ENCODE measurements around the gene DNAJC5. TPM values are rescaled to one million over a fixed set of nuclear protein-coding genes. Genes with fewer than 3 reads are reported as not detected.
A peak's percentile ranks its signal among the peaks of the same experiment; 100 is the strongest.

DNAJC5 gene
- total and polyA plus RNA-seq, 2 experiments from 2014 or later, result 9.4 to 37.7 TPM

GRCh38 chr20:63854766-63855362 is 40.1 kb upstream of the DNAJC5 start:
- TF ChIP-seq CTCF (IDR thresholded peaks at IDR 0.05; ENCODE audit: low read depth, low read length), result no peak
- Histone ChIP-seq H3K4me3 (no peak overlapping the region), H3K9me3 (ENCODE audit: low read depth) (no peaks in the 10 kb centered on the region), H3K27ac (peak overlapping the region; percentile 95), H3K27me3 (no peaks in the 10 kb centered on the region), H3K4me1 (ENCODE audit: low read depth) (peaks cover 52% of the 10 kb centered on the region), H3K36me3 (no peaks in the 10 kb centered on the region)
- DNase-seq (ENCODE audit: low read depth in 1 of 2, low spot score in 1 of 2), result peak; percentile 31 to 63

- no peak for TF ChIP-seq CTCF (IDR thresholded peaks at IDR 0.05; ENCODE audit: low read depth, low read length)
- no peaks in the 10 kb centered on the region for H3K27me3 ChIP-seq
- H3K36me3 ChIP-seq, result no peaks in the 10 kb centered on the region
- H3K9me3 ChIP-seq (ENCODE audit: low read depth), result no peaks in the 10 kb centered on the region
- H3K4me3 ChIP-seq, result no peak overlapping the region
- no peak for DNase-seq (ENCODE audit: low read depth in 1 of 2, low spot score in 1 of 2)
- H3K4me1 ChIP-seq (ENCODE audit: low read depth), result peaks cover 52% of the 10 kb centered on the region
- H3K27ac ChIP-seq, result peak overlapping the region; percentile 95
Observed at GRCh38 chr20:63855363-63856097, 39.4 kb upstream of the DNAJC5 start.

GRCh38 chr20:63856098-63856511 is 38.8 kb upstream of the DNAJC5 start:
- H3K36me3 ChIP-seq, result no peaks in the 10 kb centered on the region
- peak overlapping the region; percentile 95 for H3K27ac ChIP-seq
- no peak overlapping the region for H3K4me3 ChIP-seq
- H3K9me3 ChIP-seq (ENCODE audit: low read depth), result no peaks in the 10 kb centered on the region
- no peaks in the 10 kb centered on the region for H3K27me3 ChIP-seq
- H3K4me1 ChIP-seq (ENCODE audit: low read depth), result peaks cover 52% of the 10 kb centered on the region
- no peak for DNase-seq (ENCODE audit: low read depth in 1 of 2, low spot score in 1 of 2)
- no peak for TF ChIP-seq CTCF (IDR thresholded peaks at IDR 0.05; ENCODE audit: low read depth, low read length)

- no peak overlapping the region for H3K4me3 ChIP-seq
- peak in 1 of 2 donors; percentile 43 for DNase-seq (ENCODE audit: low read depth in 1 of 2, low spot score in 1 of 2)
- TF ChIP-seq CTCF (IDR thresholded peaks at IDR 0.05; ENCODE audit: low read depth, low read length), result no peak
- no peaks in the 10 kb centered on the region for H3K9me3 ChIP-seq (ENCODE audit: low read depth)
- peaks cover 52% of the 10 kb centered on the region for H3K4me1 ChIP-seq (ENCODE audit: low read depth)
- H3K36me3 ChIP-seq, result no peaks in the 10 kb centered on the region
- no peaks in the 10 kb centered on the region for H3K27me3 ChIP-seq
- H3K27ac ChIP-seq, result peak overlapping the region; percentile 92
Observed at GRCh38 chr20:63857764-63858392, 37.0 kb upstream of the DNAJC5 start.

GRCh38 chr20:63858393-63859165 is 36.3 kb upstream of the DNAJC5 start:
- peak; percentile 67 to 79 for DNase-seq (ENCODE audit: low read depth in 1 of 2, low spot score in 1 of 2)
- Histone ChIP-seq H3K27me3 (no peaks in the 10 kb centered on the region), H3K4me1 (ENCODE audit: low read depth) (peaks cover 49% of the 10 kb centered on the region), H3K36me3 (no peaks in the 10 kb centered on the region), H3K27ac (peak overlapping the region; percentile 92), H3K9me3 (ENCODE audit: low read depth) (no peaks in the 10 kb centered on the region), H3K4me3 (no peak overlapping the region)
- peak; percentile 54 for TF ChIP-seq CTCF (IDR thresholded peaks at IDR 0.05; ENCODE audit: low read depth, low read length)

Data from cardiac muscle cell (in vitro differentiated cells and primary cell).